ENCODE results near the gene DISC1. TPM values are rescaled to one million over a fixed set of nuclear protein-coding genes. Genes with fewer than 3 reads are reported as not detected.
"Not testable (repeated sequence)": the region's sequence is repeated elsewhere in the genome, so short reads cannot be mapped to it uniquely, and the experiment has no call there.

Gene DISC1
- total RNA-seq, 6 experiments from 2014 or later = 1.8 to 3.3 (median 2.4) TPM

- Histone ChIP-seq H3K27me3 (no peaks in the 10 kb centered on the region), H3K4me3 (no peak overlapping the region), H3K9me3 (peaks cover 0 to 2% (median 0%) of the 10 kb centered on the region in 4 donors), H3K36me3 (no peaks in the 10 kb centered on the region), H3K4me1 (no peaks in the 10 kb centered on the region), H3K27ac (no peak overlapping the region)
- no peak for DNase-seq
- WGBS (ENCODE audit: insufficient coverage, low coverage, low lambda C conversion rate, missing lambda C conversion rate) = 100% methylated on average over 1 of the region's 1 CpG
- intact Hi-C loops (cut with DNase I) = no loop called here
- no peak for TF ChIP-seq POLR2A (IDR thresholded peaks at IDR 0.05)
- ATAC-seq = no peak
These were observed 30.2 kb downstream of the DISC1 start for GRCh38 chr1:231656741-231657140.

GRCh38 chr1:231658223-231658622 is 31.6 kb downstream of the DISC1 start:
- ATAC-seq = not testable (repeated sequence)
- WGBS (ENCODE audit: insufficient coverage, low coverage, low lambda C conversion rate, missing lambda C conversion rate) = 86% methylated on average over 1 of the region's 1 CpG

GRCh38 chr1:231660198-231660597 is 33.6 kb downstream of the DISC1 start:
- ATAC-seq (no peak), DNase-seq (no peak)
- no peaks in the 10 kb centered on the region for H3K27me3 ChIP-seq
- H3K9me3 ChIP-seq = no peaks in the 10 kb centered on the region
- H3K4me3 ChIP-seq = no peak overlapping the region
- no peak overlapping the region for H3K27ac ChIP-seq
- no peaks in the 10 kb centered on the region for H3K4me1 ChIP-seq
- intact Hi-C loops (cut with DNase I) = no loop called here
- H3K36me3 ChIP-seq = no peaks in the 10 kb centered on the region
- TF ChIP-seq CTCF (IDR thresholded peaks at IDR 0.05) (no peak), POLR2A (IDR thresholded peaks at IDR 0.05) (no peak)
- 83% methylated on average over 3 of the region's 3 CpGs for whole genome bisulfite sequencing (ENCODE audit: insufficient coverage, low coverage, low lambda C conversion rate, missing lambda C conversion rate)

More at GRCh38 chr1:231658223-231658622, 31.6 kb downstream of the DISC1 start:
- H3K4me1 ChIP-seq; H3K36me3 ChIP-seq; H3K27ac ChIP-seq; H3K27me3 ChIP-seq; H3K4me3 ChIP-seq; H3K9me3 ChIP-seq; DNase-seq; intact Hi-C loops (cut with DNase I): not testable (repeated sequence)

GRCh38 chr1:231663211-231663792 is 36.7 kb downstream of the DISC1 start:
- H3K9me3 ChIP-seq = no peaks in the 10 kb centered on the region
- H3K27ac ChIP-seq = no peak overlapping the region
- TF ChIP-seq POLR2A (IDR thresholded peaks at IDR 0.05) (no peak), CTCF (IDR thresholded peaks at IDR 0.05) (no peak)
- 82% methylated on average over 2 of the region's 2 CpGs for WGBS (ENCODE audit: insufficient coverage, low coverage, low lambda C conversion rate, missing lambda C conversion rate)
- no peak overlapping the region for H3K4me3 ChIP-seq
- H3K27me3 ChIP-seq = no peaks in the 10 kb centered on the region
- intact Hi-C loops (cut with DNase I) = no loop called here
- H3K36me3 ChIP-seq = no peaks in the 10 kb centered on the region
- no peaks in the 10 kb centered on the region for H3K4me1 ChIP-seq
- ATAC-seq (peak in 1 of 4 donors; percentile 41), DNase-seq (no peak)

GRCh38 chr1:231665101-231665500 is 38.5 kb downstream of the DISC1 start:
- no peaks in the 10 kb centered on the region for H3K4me1 ChIP-seq
- no peaks in the 10 kb centered on the region for H3K9me3 ChIP-seq
- intact Hi-C loops (cut with DNase I) = no loop called here
- H3K4me3 ChIP-seq = no peak overlapping the region
- no peaks in the 10 kb centered on the region for H3K36me3 ChIP-seq
- 61% methylated on average over 5 of the region's 5 CpGs for WGBS (ENCODE audit: insufficient coverage, low coverage, low lambda C conversion rate, missing lambda C conversion rate)
- H3K27me3 ChIP-seq = no peaks in the 10 kb centered on the region
- no peak for DNase-seq
- TF ChIP-seq CTCF (IDR thresholded peaks at IDR 0.05) (no peak), POLR2A (IDR thresholded peaks at IDR 0.05) (no peak)
- no peak overlapping the region for H3K27ac ChIP-seq
- ATAC-seq = no peak
